HL-60 (cell line): ENCODE results near the gene CXorf66.

Experiments used
- POLR2AphosphoS5 ChIP-seq: IDR thresholded peaks from 2 replicates; pipeline ENCODE4 v1.6.1; 2012; ENCODE audit warnings: low read depth
- SPI1 ChIP-seq: IDR thresholded peaks from 2 replicates; pipeline ENCODE4 v1.6.1; 2012; ENCODE audit warnings: low read depth, mild to moderate bottlenecking, borderline replicate concordance
- TF ChIP-seq, protein P1 (sequence below): IDR thresholded peaks from one replicate; pipeline ENCODE4 v1.5.1; 2011; ENCODE audit warnings: low read length, control low read depth, inconsistent platforms; ENCODE audit not compliant: insufficient read depth
- TF ChIP-seq, protein P2 (sequence below): IDR thresholded peaks from 2 replicates; pipeline ENCODE4 v1.6.1; 2012; ENCODE audit warnings: low read depth; ENCODE audit not compliant: insufficient replicate concordance

DNA sequence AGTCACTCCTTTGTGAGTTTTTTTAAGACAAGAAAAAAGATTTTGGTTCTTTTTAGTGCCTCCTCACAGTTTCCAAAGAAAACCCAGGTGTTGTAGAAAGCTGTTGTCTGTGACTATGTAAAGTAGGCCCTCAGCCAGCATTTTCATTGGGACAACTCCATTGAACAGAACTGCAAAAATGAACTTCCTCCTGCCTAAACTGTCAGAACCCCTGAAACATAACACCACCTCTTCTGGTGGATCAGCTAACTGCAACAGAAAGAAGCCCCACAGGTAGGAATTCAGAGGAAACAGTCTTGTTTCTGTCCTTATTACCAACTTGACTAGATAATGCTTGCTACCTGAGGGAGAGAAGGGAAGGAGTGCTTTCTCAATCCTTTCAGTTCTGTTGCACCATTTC is 29.1 kb downstream of the CXorf66 start:
- TF ChIP-seq, protein P1, sequence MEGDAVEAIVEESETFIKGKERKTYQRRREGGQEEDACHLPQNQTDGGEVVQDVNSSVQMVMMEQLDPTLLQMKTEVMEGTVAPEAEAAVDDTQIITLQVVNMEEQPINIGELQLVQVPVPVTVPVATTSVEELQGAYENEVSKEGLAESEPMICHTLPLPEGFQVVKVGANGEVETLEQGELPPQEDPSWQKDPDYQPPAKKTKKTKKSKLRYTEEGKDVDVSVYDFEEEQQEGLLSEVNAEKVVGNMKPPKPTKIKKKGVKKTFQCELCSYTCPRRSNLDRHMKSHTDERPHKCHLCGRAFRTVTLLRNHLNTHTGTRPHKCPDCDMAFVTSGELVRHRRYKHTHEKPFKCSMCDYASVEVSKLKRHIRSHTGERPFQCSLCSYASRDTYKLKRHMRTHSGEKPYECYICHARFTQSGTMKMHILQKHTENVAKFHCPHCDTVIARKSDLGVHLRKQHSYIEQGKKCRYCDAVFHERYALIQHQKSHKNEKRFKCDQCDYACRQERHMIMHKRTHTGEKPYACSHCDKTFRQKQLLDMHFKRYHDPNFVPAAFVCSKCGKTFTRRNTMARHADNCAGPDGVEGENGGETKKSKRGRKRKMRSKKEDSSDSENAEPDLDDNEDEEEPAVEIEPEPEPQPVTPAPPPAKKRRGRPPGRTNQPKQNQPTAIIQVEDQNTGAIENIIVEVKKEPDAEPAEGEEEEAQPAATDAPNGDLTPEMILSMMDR, result no peak
- TF ChIP-seq POLR2AphosphoS5 (no peak), SPI1 (no peak)
- TF ChIP-seq, protein P2, sequence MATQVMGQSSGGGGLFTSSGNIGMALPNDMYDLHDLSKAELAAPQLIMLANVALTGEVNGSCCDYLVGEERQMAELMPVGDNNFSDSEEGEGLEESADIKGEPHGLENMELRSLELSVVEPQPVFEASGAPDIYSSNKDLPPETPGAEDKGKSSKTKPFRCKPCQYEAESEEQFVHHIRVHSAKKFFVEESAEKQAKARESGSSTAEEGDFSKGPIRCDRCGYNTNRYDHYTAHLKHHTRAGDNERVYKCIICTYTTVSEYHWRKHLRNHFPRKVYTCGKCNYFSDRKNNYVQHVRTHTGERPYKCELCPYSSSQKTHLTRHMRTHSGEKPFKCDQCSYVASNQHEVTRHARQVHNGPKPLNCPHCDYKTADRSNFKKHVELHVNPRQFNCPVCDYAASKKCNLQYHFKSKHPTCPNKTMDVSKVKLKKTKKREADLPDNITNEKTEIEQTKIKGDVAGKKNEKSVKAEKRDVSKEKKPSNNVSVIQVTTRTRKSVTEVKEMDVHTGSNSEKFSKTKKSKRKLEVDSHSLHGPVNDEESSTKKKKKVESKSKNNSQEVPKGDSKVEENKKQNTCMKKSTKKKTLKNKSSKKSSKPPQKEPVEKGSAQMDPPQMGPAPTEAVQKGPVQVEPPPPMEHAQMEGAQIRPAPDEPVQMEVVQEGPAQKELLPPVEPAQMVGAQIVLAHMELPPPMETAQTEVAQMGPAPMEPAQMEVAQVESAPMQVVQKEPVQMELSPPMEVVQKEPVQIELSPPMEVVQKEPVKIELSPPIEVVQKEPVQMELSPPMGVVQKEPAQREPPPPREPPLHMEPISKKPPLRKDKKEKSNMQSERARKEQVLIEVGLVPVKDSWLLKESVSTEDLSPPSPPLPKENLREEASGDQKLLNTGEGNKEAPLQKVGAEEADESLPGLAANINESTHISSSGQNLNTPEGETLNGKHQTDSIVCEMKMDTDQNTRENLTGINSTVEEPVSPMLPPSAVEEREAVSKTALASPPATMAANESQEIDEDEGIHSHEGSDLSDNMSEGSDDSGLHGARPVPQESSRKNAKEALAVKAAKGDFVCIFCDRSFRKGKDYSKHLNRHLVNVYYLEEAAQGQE, result no peak
